C4-2B (cell line): Measurements from ENCODE around the gene CCDC57.

Experiments
- CTCF ChIP-seq: fragments of 450-650 bp; conservative IDR thresholded peaks from 2 replicates; pipeline ENCODE4 v1.5.1; 2017; ENCODE audit warnings: mild to moderate bottlenecking
- ZFX ChIP-seq: fragments of 450-650 bp; IDR thresholded peaks from 2 replicates; pipeline ENCODE4 v1.6.1; 2017

GRCh38 chr17:82112181-82112913 is 100.3 kb downstream of the CCDC57 start:
- TF ChIP-seq CTCF = no peak
- no peak for TF ChIP-seq ZFX
